NCI-H345 (cell line): ENCODE data around the gene SPRTN.

ENCODE experiments used
- DNase-seq: peaks from one replicate; lab custom pipeline; 2025; lab: John Stamatoyannopoulos, UW

The SPRTN gene

GRCh38 chr1:231376875-231377549 lies 38.9 kb downstream of the SPRTN start:
- DNase-seq = no peak

GRCh38 chr1:231381729-231382128 lies 43.6 kb downstream of the SPRTN start:
- no peak for DNase-seq

- no peak for DNase-seq
These were observed 44.3 kb downstream of the SPRTN start for GRCh38 chr1:231382426-231382825.

GRCh38 chr1:231383159-231383860 lies 45.2 kb downstream of the SPRTN start:
- no peak for DNase-seq

GRCh38 chr1:231384696-231385415 lies 46.8 kb downstream of the SPRTN start:
- no peak for DNase-seq

GRCh38 chr1:231385416-231385748 lies 47.3 kb downstream of the SPRTN start:
- no peak for DNase-seq

- no peak for DNase-seq
These were observed 48.4 kb downstream of the SPRTN start for GRCh38 chr1:231386466-231386865.

GRCh38 chr1:231387770-231388669 lies 49.9 kb downstream of the SPRTN start:
- no peak for DNase-seq

- DNase-seq = no peak
These were observed 52.0 kb downstream of the SPRTN start for GRCh38 chr1:231390071-231390470.

GRCh38 chr1:231392389-231393131 lies 54.5 kb downstream of the SPRTN start:
- DNase-seq = no peak

- DNase-seq = no peak
These were observed 55.6 kb downstream of the SPRTN start for GRCh38 chr1:231393668-231394067.

- no peak for DNase-seq
These were observed 57.2 kb downstream of the SPRTN start for GRCh38 chr1:231395076-231395997.

- DNase-seq = no peak
These were observed 57.9 kb downstream of the SPRTN start for GRCh38 chr1:231395998-231396390.

- DNase-seq = no peak
These were observed 58.5 kb downstream of the SPRTN start for GRCh38 chr1:231396643-231397042.

GRCh38 chr1:231397886-231398671 lies 60.0 kb downstream of the SPRTN start:
- no peak for DNase-seq

- no peak for DNase-seq
These were observed 63.4 kb downstream of the SPRTN start for GRCh38 chr1:231401478-231401877.

GRCh38 chr1:231404318-231404717 lies 66.2 kb downstream of the SPRTN start:
- no peak for DNase-seq
